K562 (cell line): ENCODE measurements around the gene LIFR. TPM values are rescaled to one million over a fixed set of nuclear protein-coding genes. Genes with fewer than 3 reads are reported as not detected.

Experiments used
- BRD9 ChIP-seq: fragments of 450-650 bp; IDR thresholded peaks from 2 replicates; pipeline ENCODE4 v1.6.1; 2018; ENCODE audit warnings: low read depth; ENCODE audit not compliant: partially characterized antibody
- polyA plus RNA-seq, 8 experiments: library from polyadenylated mRNA; depleted of rRNA in 4 of 8; stranded (reverse) in 5 of 8; unstranded in 3 of 8; fragments of >200 nt; fragmentation: Nextera tagmentation in 2 of 8; fragmentation: Illumina TruSeq in 1 of 8; extraction: Ambion mirVana in 2 of 8; extraction: Trizol in 1 of 8; gene quantifications; 2 replicates each; pipeline versions ENCODE4 v1.2.1 to v1.2.3, GENCODE V29; 2011 to 2014; ENCODE audit warnings: inconsistent platforms in 1 of 8, missing spikeins in 1 of 8
- total RNA-seq, 7 experiments: library from RNA; depleted of rRNA in 6 of 7; stranded (reverse); fragments of >200 nt in 6 of 7; fragmentation: Illumina TruSeq in 2 of 7; extraction: Trizol in 2 of 7; gene quantifications; 2 replicates each; pipeline versions ENCODE4 v1.2.1 to v1.2.3, GENCODE V29; 2011 to 2021; ENCODE audit warnings: low replicate concordance in 1 of 7
- TF ChIP-seq, protein P1 (sequence below): fragments of 200-600 bp; sonication (generic); IDR thresholded peaks from one replicate; pipeline ENCODE4 v1.6.1; 2012; ENCODE audit warnings: mild to moderate bottlenecking, low read depth, low read length, inconsistent platforms

Gene LIFR
- total and polyA plus RNA-seq, 9 of the 15 experiments (the other 6 are each of a cell fraction or from before 2014, with no cell fraction given) = 0.43 to 5.7 (median 3.3) TPM

DNA sequence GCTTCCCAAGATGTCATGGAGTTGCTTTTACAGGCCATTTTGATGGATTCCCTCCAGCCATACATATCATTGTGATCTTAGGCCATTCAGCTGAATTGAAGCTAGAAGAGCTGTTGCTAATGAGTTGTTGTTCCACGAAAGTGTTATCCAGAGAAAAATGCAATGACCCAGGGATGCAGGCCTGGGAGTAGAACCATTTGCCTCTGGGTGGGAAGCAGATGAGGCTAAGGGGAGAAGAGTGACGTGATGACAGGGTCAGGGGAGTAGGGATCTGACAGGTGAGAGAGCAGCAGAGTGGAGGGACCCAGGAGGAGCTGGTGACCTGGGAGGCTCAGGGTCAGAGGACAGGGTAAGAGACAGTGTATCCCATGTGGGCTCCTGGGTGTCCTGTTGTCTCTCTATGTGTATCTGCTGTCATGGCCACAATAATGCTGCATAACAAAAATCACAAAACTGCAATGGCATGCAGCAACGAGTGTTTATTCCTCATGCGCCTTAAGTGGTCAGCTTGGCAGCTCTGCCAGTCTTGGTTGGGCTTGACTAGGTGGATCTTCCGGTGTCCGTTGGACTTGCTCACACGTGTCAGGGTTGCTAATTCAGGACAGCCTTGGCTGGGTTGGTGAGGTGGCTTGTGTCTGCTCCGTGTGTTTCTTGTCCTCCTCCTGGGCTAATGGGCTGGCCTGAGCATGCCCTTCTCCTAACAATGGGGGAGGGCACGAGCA, 90.6 kb downstream of the LIFR start (continued):
- TF ChIP-seq, protein P1, sequence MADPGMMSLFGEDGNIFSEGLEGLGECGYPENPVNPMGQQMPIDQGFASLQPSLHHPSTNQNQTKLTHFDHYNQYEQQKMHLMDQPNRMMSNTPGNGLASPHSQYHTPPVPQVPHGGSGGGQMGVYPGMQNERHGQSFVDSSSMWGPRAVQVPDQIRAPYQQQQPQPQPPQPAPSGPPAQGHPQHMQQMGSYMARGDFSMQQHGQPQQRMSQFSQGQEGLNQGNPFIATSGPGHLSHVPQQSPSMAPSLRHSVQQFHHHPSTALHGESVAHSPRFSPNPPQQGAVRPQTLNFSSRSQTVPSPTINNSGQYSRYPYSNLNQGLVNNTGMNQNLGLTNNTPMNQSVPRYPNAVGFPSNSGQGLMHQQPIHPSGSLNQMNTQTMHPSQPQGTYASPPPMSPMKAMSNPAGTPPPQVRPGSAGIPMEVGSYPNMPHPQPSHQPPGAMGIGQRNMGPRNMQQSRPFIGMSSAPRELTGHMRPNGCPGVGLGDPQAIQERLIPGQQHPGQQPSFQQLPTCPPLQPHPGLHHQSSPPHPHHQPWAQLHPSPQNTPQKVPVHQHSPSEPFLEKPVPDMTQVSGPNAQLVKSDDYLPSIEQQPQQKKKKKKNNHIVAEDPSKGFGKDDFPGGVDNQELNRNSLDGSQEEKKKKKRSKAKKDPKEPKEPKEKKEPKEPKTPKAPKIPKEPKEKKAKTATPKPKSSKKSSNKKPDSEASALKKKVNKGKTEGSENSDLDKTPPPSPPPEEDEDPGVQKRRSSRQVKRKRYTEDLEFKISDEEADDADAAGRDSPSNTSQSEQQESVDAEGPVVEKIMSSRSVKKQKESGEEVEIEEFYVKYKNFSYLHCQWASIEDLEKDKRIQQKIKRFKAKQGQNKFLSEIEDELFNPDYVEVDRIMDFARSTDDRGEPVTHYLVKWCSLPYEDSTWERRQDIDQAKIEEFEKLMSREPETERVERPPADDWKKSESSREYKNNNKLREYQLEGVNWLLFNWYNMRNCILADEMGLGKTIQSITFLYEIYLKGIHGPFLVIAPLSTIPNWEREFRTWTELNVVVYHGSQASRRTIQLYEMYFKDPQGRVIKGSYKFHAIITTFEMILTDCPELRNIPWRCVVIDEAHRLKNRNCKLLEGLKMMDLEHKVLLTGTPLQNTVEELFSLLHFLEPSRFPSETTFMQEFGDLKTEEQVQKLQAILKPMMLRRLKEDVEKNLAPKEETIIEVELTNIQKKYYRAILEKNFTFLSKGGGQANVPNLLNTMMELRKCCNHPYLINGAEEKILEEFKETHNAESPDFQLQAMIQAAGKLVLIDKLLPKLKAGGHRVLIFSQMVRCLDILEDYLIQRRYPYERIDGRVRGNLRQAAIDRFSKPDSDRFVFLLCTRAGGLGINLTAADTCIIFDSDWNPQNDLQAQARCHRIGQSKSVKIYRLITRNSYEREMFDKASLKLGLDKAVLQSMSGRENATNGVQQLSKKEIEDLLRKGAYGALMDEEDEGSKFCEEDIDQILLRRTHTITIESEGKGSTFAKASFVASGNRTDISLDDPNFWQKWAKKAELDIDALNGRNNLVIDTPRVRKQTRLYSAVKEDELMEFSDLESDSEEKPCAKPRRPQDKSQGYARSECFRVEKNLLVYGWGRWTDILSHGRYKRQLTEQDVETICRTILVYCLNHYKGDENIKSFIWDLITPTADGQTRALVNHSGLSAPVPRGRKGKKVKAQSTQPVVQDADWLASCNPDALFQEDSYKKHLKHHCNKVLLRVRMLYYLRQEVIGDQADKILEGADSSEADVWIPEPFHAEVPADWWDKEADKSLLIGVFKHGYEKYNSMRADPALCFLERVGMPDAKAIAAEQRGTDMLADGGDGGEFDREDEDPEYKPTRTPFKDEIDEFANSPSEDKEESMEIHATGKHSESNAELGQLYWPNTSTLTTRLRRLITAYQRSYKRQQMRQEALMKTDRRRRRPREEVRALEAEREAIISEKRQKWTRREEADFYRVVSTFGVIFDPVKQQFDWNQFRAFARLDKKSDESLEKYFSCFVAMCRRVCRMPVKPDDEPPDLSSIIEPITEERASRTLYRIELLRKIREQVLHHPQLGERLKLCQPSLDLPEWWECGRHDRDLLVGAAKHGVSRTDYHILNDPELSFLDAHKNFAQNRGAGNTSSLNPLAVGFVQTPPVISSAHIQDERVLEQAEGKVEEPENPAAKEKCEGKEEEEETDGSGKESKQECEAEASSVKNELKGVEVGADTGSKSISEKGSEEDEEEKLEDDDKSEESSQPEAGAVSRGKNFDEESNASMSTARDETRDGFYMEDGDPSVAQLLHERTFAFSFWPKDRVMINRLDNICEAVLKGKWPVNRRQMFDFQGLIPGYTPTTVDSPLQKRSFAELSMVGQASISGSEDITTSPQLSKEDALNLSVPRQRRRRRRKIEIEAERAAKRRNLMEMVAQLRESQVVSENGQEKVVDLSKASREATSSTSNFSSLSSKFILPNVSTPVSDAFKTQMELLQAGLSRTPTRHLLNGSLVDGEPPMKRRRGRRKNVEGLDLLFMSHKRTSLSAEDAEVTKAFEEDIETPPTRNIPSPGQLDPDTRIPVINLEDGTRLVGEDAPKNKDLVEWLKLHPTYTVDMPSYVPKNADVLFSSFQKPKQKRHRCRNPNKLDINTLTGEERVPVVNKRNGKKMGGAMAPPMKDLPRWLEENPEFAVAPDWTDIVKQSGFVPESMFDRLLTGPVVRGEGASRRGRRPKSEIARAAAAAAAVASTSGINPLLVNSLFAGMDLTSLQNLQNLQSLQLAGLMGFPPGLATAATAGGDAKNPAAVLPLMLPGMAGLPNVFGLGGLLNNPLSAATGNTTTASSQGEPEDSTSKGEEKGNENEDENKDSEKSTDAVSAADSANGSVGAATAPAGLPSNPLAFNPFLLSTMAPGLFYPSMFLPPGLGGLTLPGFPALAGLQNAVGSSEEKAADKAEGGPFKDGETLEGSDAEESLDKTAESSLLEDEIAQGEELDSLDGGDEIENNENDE = no peak
- TF ChIP-seq BRD9 = no peak
